NCI-H2227 treated with DMSO at 0.1 percent for 48 hours (cell line): ENCODE data around the gene RTRAF.

ENCODE experiments used
- DNase-seq: peaks from one replicate; lab custom pipeline; 2025; lab: John Stamatoyannopoulos, UW

The RTRAF gene

DNA sequence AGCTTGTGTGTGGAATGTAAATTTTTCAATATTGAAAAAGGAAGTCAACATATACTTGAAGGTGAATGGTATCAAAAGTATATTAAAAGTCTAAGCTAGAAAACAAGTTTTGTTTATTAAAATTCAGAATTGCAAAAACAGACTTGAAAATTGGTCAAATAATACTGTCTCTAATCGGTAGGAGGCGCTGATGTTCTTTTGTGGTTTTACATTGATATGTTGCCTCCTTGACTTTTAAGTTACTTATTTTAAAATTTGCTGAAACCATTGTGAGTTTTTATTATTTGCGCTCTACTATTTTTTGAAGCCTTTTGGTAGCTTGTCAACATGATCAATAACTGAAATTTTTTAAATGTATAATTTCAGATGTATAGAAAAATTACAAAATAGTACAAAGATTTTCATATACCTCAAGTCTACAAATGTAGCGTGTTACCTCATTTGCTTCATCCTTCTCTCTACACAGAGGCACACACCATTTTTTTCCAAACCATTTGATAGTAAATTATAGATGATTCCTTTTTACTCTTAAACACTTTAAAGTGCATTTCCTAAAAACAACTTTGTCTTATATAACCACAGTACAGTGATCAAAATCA, 6.9 kb downstream of the RTRAF start:
- peak; percentile 8 for DNase-seq

GRCh38 chr14:51998348-51998747, 9.0 kb downstream of the RTRAF start:
- no peak for DNase-seq

GRCh38 chr14:51999084-51999483, 9.7 kb downstream of the RTRAF start:
- DNase-seq: no peak

DNA sequence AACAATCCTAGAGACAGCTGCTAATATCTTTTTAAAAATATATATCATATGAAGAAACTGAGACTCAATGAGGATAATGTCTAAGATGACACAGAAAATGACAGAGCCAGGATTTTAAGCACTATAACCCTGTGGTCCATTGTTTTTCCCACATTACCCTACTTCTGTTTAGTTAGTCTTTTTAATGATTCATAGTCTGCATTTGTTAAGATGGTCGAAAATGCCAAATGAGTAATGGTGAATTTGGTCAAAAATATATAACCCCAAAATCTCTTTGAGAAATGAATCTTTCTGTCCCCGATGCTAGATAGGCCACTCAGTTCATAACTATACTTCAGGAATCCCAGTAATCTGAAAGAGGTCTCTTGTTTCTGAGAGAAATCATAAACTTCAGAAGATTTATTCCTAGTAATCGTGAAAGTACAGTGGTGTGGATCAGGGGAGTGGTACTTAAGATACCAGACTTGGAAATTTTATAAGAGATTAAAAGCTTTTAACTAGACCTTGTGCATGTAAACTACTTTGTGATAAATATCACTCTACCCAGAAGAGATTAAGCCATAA, 10.8 kb downstream of the RTRAF start:
- no peak for DNase-seq

DNA sequence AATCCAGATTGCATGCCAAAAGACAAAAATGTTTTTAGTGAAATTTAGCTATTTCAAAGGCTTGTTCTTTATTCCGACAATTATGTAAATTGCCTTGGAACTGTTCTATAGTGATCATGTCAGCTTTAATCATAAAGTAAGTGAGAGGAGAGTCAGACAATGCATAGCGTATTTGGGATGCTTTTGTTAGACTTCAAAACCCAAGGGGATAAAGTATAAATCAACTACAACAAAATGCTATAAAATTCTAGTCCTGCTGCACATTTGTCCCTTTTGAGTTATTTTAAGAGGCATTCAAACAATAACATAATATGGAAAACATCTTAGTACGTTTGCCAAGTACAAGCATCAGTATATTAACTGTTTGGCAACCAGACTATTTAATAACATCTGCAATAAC, 11.3 kb downstream of the RTRAF start:
- DNase-seq: no peak

GRCh38 chr14:52002542-52002941, 13.2 kb downstream of the RTRAF start:
- DNase-seq: no peak

DNA sequence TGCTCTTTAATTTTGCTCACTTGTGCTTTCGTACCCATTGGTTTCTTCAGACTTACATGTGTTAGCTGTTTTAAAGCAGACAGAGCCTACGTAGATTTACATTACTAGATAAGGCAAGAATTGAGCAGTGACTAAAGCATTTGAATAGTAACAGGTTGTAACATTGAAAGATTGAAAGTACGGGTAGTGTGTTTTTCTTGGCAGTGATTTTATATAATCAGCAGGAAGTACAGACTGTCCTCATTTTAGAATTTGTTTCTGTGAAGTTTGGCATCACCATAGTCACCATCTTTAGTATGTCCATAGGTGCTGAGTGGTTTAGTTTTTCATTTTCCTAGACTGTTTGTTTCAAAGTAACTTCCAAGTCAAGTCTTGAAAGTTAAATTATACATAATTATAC, 14.0 kb downstream of the RTRAF start:
- DNase-seq: no peak

DNA sequence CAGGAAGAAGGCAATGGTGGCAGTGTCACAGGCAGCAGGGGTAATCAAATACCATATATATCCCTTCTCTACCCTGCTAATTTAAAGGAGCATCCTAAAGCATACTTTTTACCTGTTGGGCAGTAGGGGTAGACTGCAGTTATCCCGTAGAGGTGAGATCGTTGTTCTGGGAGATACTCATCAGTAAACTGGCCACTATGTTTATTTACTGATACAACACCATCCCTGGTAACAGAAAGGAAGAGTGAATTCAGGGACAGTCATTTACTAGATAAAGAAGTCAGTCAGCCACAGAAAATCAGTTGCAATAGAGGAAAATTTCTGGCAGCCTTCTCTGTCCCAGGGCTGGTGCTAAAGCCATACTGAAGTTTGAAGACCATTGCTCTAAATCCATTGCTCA, 16.3 kb downstream of the RTRAF start:
- DNase-seq: no peak

DNA sequence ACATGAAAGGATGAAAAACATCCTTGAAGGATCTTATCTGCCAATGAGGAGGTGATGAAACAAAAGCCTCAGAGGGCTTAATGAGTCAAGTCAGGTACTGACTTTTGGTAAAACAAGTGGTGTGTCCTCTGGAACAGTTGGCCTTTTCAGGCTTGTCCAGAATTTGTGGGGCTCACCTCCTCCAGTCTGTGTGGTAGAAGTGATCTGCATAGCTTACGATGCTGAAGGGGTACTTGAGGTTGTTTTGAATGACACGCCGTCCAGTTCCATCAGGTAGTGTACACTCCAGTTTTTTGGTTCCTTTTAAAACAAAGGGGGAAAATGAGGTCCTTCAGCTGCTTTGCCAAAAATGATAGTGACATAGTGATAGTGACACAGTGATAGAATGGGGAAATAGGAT, 17.0 kb downstream of the RTRAF start:
- DNase-seq: no peak

- DNase-seq: no peak
Measured at GRCh38 chr14:52007211-52007610, 17.9 kb downstream of the RTRAF start.

- DNase-seq: no peak
Measured at GRCh38 chr14:52007637-52008036, 18.3 kb downstream of the RTRAF start.

DNA sequence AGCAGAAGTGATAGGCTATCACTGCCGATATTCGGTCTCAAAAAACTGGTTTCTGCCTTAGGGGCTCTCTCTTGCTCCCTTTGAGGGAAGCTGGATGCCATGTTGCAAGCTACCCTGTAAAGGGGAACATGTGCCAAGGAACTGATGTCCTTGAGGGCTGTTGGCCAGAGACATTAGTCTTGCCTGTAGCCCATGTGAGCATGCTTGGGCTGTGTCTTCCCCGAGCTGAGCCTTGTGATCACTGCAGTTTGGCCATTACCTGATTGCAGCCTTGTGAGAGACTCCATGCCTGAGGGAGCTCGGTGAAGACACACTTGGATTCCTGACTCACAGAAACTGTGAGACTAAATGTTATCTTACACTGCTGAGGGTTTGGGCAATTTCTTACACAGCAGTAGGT, 18.8 kb downstream of the RTRAF start:
- DNase-seq: no peak

DNA sequence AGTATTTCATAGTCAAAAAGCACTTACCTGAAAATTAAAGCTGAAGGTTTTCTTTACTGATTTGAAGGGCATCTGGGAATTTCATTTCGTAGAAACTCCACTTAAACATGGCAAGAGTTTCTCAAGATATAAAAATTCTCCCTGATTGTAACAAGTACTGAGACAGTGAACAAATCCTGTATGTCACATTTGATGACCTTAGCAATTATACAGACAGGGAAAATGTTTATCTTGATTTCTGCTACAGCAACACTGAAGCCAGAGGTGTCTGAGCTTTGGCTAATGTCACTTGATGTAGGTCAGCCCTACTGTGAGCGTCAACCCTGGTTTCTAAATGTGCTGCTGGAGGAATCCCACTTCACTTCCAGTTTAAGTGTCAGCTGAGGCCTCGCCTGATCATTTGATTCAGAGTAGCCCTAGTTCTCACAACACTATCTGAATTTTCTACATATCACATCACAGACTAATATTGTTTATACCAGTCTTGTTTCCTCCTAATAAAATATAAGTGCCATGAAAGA, 20.9 kb downstream of the RTRAF start:
- DNase-seq: no peak

DNA sequence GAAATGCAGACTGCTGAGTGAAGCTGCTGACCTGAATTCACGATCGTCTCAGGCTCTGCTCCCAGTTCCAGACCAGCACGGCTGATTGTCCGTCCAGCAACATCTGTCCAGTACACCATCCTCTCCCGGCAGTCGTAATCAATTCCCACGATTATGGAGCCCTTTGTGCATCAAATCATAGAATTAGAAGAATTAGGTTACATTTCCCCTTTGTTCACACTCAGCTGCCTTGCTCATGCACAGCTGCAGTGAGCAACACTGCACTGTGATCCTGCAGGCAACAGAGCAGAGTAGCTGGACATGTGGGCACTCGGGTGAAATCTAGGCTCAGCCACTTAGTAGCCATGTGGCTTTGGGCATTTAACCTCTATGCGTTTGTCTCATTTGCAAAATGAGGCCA, 22.2 kb downstream of the RTRAF start:
- DNase-seq: no peak

DNA sequence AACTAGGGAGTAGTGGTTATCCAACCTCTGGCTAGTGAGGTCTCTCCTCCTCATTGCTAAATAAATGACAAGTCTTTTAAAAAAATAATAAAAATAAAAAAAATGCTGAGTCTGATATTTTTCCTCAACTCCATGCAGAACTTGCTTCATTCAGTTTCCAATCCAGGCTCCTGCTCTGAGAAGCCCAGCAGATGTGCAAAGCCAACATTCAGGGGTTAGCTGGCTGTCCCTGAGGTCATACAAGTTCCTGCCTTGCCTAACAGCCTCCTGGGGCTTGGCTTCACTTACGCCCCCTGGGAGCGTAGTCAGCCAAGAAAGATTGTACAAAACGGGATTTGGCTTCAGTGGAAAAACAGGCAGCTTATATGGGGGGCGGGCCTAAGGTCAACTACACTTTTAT, 23.3 kb downstream of the RTRAF start:
- DNase-seq: no peak

- no peak for DNase-seq
Measured at GRCh38 chr14:52013984-52014600, 24.7 kb downstream of the RTRAF start.

DNA sequence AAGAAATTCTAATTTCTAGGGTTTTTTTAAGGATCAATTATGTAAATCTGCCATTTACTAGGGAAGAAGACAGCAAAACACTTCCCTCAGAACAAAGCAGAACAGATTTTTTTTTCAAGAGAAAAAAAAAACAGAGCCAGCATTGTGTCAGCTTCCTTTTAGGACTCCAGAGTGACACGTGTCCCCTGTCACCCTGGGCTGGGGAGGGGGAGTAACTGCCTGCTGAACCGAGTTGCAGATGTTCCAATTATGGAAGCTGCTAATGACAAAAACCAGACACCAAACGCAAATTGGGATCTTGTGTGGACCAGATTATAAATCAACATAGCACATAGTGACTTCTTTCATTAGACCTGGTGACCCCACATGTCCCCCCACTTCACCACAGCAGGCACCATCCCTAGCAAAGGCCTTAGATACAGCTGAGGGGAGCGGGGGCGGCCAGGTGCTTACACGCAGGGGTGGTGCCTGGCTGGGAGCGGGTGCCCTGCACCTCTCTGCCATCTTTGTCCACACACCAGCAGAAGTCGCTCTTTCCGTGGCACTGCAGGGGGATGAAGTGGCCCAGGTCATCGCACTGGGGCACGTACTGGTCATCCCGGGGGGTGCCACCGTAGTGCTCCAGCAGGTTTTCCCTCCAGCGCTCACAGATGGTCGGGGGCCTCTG, 25.4 kb downstream of the RTRAF start:
- no peak for DNase-seq

DNA sequence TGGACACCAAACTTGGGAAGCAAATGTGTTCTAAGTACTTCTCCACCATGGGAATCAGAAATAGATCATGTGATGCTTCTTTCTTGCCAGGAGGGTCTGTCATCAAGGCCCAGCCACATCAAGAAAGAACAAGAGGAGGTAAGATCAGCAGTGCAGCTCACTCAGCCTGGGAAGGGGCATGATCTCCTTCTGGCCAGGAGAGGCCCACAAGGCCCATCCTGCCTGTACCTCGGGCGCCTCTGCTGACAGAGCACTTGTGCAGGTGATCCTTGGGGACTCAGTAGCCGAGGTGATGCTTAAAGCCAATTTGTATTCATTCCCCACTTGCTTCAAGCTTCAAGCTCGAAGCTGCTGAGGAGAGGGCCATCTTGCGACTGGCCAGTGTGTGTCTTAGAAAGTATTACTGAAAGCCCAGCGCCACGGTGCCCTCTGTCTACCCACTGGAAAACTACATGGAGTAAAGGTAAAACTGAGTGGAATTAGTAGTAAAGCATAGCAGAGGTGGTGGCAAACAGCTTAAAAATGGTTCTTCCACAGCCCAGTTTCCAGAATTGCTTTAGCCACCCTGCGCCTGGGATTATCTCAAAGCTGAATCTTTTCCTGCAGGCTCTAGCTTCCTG, 26.2 kb downstream of the RTRAF start:
- no peak for DNase-seq

GRCh38 chr14:52018252-52018651, 28.9 kb downstream of the RTRAF start:
- DNase-seq: no peak

GRCh38 chr14:52018970-52019369, 29.6 kb downstream of the RTRAF start:
- DNase-seq: no peak

GRCh38 chr14:52020161-52020714, 30.9 kb downstream of the RTRAF start:
- DNase-seq: no peak
